ENCODE data around the gene PTPRK.

The PTPRK gene

DNA sequence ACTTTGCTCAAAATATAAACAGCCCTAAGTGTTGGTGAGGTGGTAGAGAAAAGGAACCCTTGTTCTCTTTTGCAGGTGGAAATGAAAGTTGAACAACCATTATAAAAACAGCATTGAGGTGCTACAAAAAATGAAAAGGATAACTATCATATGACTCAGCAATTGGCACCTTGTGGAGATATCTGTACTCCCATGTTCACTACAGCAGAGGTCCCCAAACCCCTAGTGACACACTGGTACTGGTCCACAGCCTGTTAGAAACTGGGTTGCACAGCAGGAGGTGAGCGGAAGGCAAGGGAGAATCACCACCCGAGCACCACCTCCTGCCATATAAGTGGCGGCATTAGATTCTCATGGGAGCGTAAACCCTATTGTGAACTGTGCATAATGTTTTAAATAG is 352.2 kb downstream of the PTPRK start:
- Histone ChIP-seq H4K91ac (ENCODE audit: low read depth, low read length) (no peak overlapping the region), H2AFZ (ENCODE audit: insufficient read depth, low read length, poor library complexity) (no peak overlapping the region), H3K18ac (ENCODE audit: low read length) (no peak overlapping the region), H3K4ac (ENCODE audit: low read depth, low read length) (no peak overlapping the region), H3K23ac (ENCODE audit: low read length) (no peak overlapping the region), H3K36me3 (ENCODE audit: control insufficient read depth in 1 of 2, insufficient read depth in 2 of 2, low read length in 2 of 2) (no peaks in the 10 kb centered on the region), H2BK120ac (ENCODE audit: insufficient read depth, low read length, poor library complexity) (no peak overlapping the region), H3K14ac (ENCODE audit: low read length) (no peak overlapping the region), H3K4me2 (ENCODE audit: low read length) (no peak overlapping the region), H3K27ac (ENCODE audit: low read depth, low read length) (no peak overlapping the region), H3K9ac (ENCODE audit: low read length) (no peak overlapping the region), H3K4me3 (ENCODE audit: low read depth, low read length) (no peak overlapping the region), H3K79me1 (ENCODE audit: low read length) (no peaks in the 10 kb centered on the region), H3K79me2 (ENCODE audit: control insufficient read depth, insufficient read depth, low read length, poor library complexity) (no peaks in the 10 kb centered on the region), H3K4me1 (ENCODE audit: control insufficient read depth in 1 of 2, insufficient read depth in 2 of 2, low read length in 2 of 2) (no peaks in the 10 kb centered on the region), H4K8ac (ENCODE audit: low read depth, low read length) (no peak overlapping the region), H3K9me3 (ENCODE audit: insufficient read depth, low read depth, low read length) (no peaks in the 10 kb centered on the region), H2BK5ac (ENCODE audit: low read depth, low read length, poor library complexity) (no peak overlapping the region), H2BK12ac (ENCODE audit: low read length) (no peak overlapping the region), H4K12ac (ENCODE audit: low read depth, low read length) (no peak overlapping the region), H3K27me3 (ENCODE audit: insufficient read depth, low read length) (no peaks in the 10 kb centered on the region), H2AK5ac (ENCODE audit: low read length) (no peak overlapping the region)
- DNase-seq = no peak
- no CpG with 5 or more reads among the region's 4 CpGs for WGBS (ENCODE audit: extremely low coverage, insufficient coverage, insufficient read length)

- Histone ChIP-seq H2BK120ac (ENCODE audit: insufficient read depth, low read length, poor library complexity) (no peak overlapping the region), H3K27ac (ENCODE audit: low read depth, low read length) (no peak overlapping the region), H3K4ac (ENCODE audit: low read depth, low read length) (no peak overlapping the region), H3K23ac (ENCODE audit: low read length) (no peak overlapping the region), H4K12ac (ENCODE audit: low read depth, low read length) (no peak overlapping the region), H3K4me1 (ENCODE audit: control insufficient read depth in 1 of 2, insufficient read depth in 2 of 2, low read length in 2 of 2) (no peaks in the 10 kb centered on the region), H3K4me2 (ENCODE audit: low read length) (no peak overlapping the region), H3K9ac (ENCODE audit: low read length) (no peak overlapping the region), H3K4me3 (ENCODE audit: low read depth, low read length) (no peak overlapping the region), H3K9me3 (ENCODE audit: insufficient read depth, low read depth, low read length) (no peaks in the 10 kb centered on the region), H3K18ac (ENCODE audit: low read length) (no peak overlapping the region), H2AK5ac (ENCODE audit: low read length) (no peak overlapping the region), H3K14ac (ENCODE audit: low read length) (no peak overlapping the region), H3K27me3 (ENCODE audit: insufficient read depth, low read length) (no peaks in the 10 kb centered on the region), H4K91ac (ENCODE audit: low read depth, low read length) (no peak overlapping the region), H2BK5ac (ENCODE audit: low read depth, low read length, poor library complexity) (no peak overlapping the region), H4K8ac (ENCODE audit: low read depth, low read length) (no peak overlapping the region), H3K79me1 (ENCODE audit: low read length) (no peaks in the 10 kb centered on the region), H2BK12ac (ENCODE audit: low read length) (no peak overlapping the region), H3K36me3 (ENCODE audit: control insufficient read depth in 1 of 2, insufficient read depth in 2 of 2, low read length in 2 of 2) (no peaks in the 10 kb centered on the region), H3K79me2 (ENCODE audit: control insufficient read depth, insufficient read depth, low read length, poor library complexity) (no peaks in the 10 kb centered on the region), H2AFZ (ENCODE audit: insufficient read depth, low read length, poor library complexity) (no peak overlapping the region)
- no peak for DNase-seq
Observed at GRCh38 chr6:128167552-128167951, 352.8 kb downstream of the PTPRK start.

- no peak for DNase-seq
- Histone ChIP-seq H3K18ac (ENCODE audit: low read length) (no peak overlapping the region), H2AK5ac (ENCODE audit: low read length) (no peak overlapping the region), H2BK12ac (ENCODE audit: low read length) (no peak overlapping the region), H2BK120ac (ENCODE audit: insufficient read depth, low read length, poor library complexity) (no peak overlapping the region), H4K8ac (ENCODE audit: low read depth, low read length) (no peak overlapping the region), H2AFZ (ENCODE audit: insufficient read depth, low read length, poor library complexity) (no peak overlapping the region), H3K23ac (ENCODE audit: low read length) (no peak overlapping the region), H3K14ac (ENCODE audit: low read length) (no peak overlapping the region), H2BK5ac (ENCODE audit: low read depth, low read length, poor library complexity) (no peak overlapping the region), H4K91ac (ENCODE audit: low read depth, low read length) (no peak overlapping the region), H3K36me3 (ENCODE audit: control insufficient read depth in 1 of 2, insufficient read depth in 2 of 2, low read length in 2 of 2) (no peaks in the 10 kb centered on the region), H3K4me2 (ENCODE audit: low read length) (no peak overlapping the region), H3K4ac (ENCODE audit: low read depth, low read length) (no peak overlapping the region), H3K79me1 (ENCODE audit: low read length) (no peaks in the 10 kb centered on the region), H3K9me3 (ENCODE audit: insufficient read depth, low read depth, low read length) (no peaks in the 10 kb centered on the region), H3K4me1 (ENCODE audit: control insufficient read depth in 1 of 2, insufficient read depth in 2 of 2, low read length in 2 of 2) (no peaks in the 10 kb centered on the region), H3K27me3 (ENCODE audit: insufficient read depth, low read length) (no peaks in the 10 kb centered on the region), H3K4me3 (ENCODE audit: low read depth, low read length) (no peak overlapping the region), H4K12ac (ENCODE audit: low read depth, low read length) (no peak overlapping the region), H3K27ac (ENCODE audit: low read depth, low read length) (no peak overlapping the region), H3K79me2 (ENCODE audit: control insufficient read depth, insufficient read depth, low read length, poor library complexity) (no peaks in the 10 kb centered on the region), H3K9ac (ENCODE audit: low read length) (no peak overlapping the region)
- WGBS (ENCODE audit: extremely low coverage, insufficient coverage, insufficient read length) = no CpG with 5 or more reads among the region's 1 CpG
Observed at GRCh38 chr6:128164254-128164653, 356.1 kb downstream of the PTPRK start.

GRCh38 chr6:128162423-128162822 is 358.0 kb downstream of the PTPRK start:
- WGBS (ENCODE audit: extremely low coverage, insufficient coverage, insufficient read length) = no CpG with 5 or more reads among the region's 2 CpGs

More at GRCh38 chr6:128162423-128162822, 358.0 kb downstream of the PTPRK start:
- H3K36me3 ChIP-seq (ENCODE audit: control insufficient read depth in 1 of 2, insufficient read depth in 2 of 2, low read length in 2 of 2) = no peaks in the 10 kb centered on the region
- H3K79me1 ChIP-seq (ENCODE audit: low read length) = no peaks in the 10 kb centered on the region
- no peak overlapping the region for H3K4me2 ChIP-seq (ENCODE audit: low read length)
- H3K14ac ChIP-seq (ENCODE audit: low read length) = no peak overlapping the region
- no peak overlapping the region for H3K4me3 ChIP-seq (ENCODE audit: low read depth, low read length)
- H3K27me3 ChIP-seq (ENCODE audit: insufficient read depth, low read length) = no peaks in the 10 kb centered on the region
- no peak overlapping the region for H3K23ac ChIP-seq (ENCODE audit: low read length)
- no peak overlapping the region for H2AFZ ChIP-seq (ENCODE audit: insufficient read depth, low read length, poor library complexity)
- H4K8ac ChIP-seq (ENCODE audit: low read depth, low read length) = no peak overlapping the region
- H3K4me1 ChIP-seq (ENCODE audit: control insufficient read depth in 1 of 2, insufficient read depth in 2 of 2, low read length in 2 of 2) = no peaks in the 10 kb centered on the region
- no peak overlapping the region for H2BK5ac ChIP-seq (ENCODE audit: low read depth, low read length, poor library complexity)
- no peak for DNase-seq
- H3K4ac ChIP-seq (ENCODE audit: low read depth, low read length) = no peak overlapping the region
- H4K91ac ChIP-seq (ENCODE audit: low read depth, low read length) = no peak overlapping the region
- H3K27ac ChIP-seq (ENCODE audit: low read depth, low read length) = no peak overlapping the region
- no peak overlapping the region for H2BK12ac ChIP-seq (ENCODE audit: low read length)
- no peak overlapping the region for H3K9ac ChIP-seq (ENCODE audit: low read length)
- H4K12ac ChIP-seq (ENCODE audit: low read depth, low read length) = no peak overlapping the region
- H2AK5ac ChIP-seq (ENCODE audit: low read length) = no peak overlapping the region
- H3K79me2 ChIP-seq (ENCODE audit: control insufficient read depth, insufficient read depth, low read length, poor library complexity) = no peaks in the 10 kb centered on the region
- H2BK120ac ChIP-seq (ENCODE audit: insufficient read depth, low read length, poor library complexity) = no peak overlapping the region
- H3K9me3 ChIP-seq (ENCODE audit: insufficient read depth, low read depth, low read length) = no peaks in the 10 kb centered on the region
- H3K18ac ChIP-seq (ENCODE audit: low read length) = no peak overlapping the region
